Renal cortical epithelial cell (primary cell): ENCODE measurements around the gene PXDN. TPM values are rescaled to one million over a fixed set of nuclear protein-coding genes. Genes with fewer than 3 reads are reported as not detected.

ENCODE experiments used
- DNase-seq: peaks from one replicate; pipeline ENCODE4 v3.0.0-alpha.2; 2011; ENCODE audit warnings: low read depth
- total RNA-seq: library from RNA; depleted of rRNA; stranded (reverse); fragments of >200 nt; gene quantifications from 2 replicates; pipeline ENCODE4 v1.2.3, GENCODE V29; 2014

The PXDN gene
- total RNA-seq, 1 donor from 2014 or later = 291 TPM

DNA sequence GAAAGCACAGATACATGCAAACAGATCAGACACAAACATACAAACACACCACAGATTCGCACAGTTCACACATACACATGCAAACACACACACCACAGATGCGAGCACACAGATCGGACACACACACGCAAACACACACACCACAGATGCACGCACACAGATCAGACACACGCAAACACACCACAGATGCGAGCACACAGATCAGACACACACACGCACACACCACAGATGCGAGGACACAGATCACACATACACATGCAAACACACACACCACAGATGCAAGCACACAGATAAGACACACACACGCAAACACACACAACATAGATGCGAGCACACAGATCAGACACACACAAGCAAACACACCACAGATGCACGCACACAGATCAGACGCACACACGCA lies 149.0 kb downstream of the PXDN start:
- no peak for DNase-seq

DNA sequence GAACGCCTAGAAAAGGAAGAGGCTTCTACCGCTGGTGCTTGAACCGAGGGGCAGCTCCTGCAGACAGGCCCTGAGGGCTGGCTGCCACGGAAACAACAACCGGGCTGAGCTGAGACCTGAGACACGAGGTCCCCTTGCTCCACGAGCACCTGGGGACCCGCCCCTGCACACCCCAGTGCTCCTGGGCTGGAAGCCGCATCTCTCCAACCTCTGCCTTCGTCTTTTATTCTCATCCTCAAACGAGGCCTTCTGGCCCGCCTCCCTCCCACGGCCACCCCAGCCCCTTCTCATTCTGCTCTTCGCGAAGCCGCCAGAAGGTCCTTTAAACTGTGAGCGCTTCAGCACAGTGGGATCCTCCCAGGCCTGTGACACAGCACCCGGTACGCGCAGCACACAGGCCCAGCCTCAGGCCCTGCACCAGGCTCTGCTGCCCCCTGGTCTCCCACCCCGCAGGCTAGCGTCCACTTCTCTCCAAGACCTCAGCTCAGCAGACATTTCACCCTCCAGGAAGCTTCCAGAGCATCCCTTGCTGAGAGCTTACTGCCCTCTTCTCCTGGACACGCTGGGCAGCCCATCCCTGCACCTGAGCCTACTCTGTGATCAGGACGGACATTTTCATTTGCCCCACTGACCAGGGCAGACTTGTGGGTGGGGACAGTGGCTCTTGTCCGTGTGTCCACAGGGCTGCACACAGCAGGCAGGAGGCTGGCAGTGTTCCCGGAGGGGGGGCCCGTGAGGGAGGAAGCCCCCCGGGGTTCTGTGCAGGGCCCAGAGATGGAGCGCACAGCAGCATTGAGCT lies 149.7 kb downstream of the PXDN start:
- DNase-seq = no peak

DNA sequence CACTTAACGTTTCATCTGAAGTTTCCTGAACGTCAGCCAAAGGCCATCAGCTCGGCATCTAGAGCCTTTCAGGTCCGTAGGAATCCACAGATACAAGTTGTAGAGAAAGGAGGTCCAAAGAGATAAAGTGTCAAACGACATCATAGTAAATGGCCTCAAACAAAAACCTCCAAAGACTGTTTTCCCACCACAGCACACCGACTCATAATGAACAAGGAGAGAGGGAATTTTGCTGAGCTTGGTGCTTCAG lies 150.3 kb downstream of the PXDN start:
- no peak for DNase-seq

DNA sequence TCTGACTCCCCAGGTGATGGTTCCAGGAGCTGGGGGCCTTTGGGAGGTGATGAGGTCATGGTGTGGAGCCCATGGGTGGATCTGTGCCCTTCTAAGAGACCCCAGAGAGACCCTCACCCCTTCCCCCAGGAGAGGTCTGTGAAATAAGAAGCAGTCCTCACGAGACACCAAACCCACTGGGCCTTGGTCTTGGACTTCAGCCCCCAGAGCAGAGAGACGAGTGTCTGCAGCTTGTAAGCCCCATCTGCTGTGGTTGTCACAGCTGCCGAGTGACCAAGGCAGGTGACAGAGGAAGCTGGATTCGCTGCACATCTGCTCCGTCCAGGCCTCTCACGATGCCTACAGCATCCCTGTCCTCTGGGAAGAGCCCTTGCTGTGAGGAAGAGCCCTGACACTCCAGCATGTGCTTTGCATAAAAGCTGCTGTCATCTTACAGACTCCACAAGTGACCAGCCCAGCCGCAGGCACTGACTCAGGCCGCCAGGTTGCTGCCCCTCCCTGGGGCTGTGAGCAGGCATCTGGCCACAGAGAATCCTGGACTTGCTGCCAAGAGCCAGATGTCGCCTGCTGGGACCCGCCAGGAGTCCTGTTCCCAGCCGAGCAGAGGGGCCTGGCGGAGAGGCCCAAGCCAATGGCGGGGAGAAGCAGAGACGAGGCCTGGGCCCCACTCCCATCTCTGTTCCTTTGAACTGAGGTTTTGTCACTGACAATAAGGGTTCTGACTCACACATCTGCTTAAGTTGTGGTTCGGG lies 150.8 kb downstream of the PXDN start:
- peak; percentile 76 for DNase-seq

DNA sequence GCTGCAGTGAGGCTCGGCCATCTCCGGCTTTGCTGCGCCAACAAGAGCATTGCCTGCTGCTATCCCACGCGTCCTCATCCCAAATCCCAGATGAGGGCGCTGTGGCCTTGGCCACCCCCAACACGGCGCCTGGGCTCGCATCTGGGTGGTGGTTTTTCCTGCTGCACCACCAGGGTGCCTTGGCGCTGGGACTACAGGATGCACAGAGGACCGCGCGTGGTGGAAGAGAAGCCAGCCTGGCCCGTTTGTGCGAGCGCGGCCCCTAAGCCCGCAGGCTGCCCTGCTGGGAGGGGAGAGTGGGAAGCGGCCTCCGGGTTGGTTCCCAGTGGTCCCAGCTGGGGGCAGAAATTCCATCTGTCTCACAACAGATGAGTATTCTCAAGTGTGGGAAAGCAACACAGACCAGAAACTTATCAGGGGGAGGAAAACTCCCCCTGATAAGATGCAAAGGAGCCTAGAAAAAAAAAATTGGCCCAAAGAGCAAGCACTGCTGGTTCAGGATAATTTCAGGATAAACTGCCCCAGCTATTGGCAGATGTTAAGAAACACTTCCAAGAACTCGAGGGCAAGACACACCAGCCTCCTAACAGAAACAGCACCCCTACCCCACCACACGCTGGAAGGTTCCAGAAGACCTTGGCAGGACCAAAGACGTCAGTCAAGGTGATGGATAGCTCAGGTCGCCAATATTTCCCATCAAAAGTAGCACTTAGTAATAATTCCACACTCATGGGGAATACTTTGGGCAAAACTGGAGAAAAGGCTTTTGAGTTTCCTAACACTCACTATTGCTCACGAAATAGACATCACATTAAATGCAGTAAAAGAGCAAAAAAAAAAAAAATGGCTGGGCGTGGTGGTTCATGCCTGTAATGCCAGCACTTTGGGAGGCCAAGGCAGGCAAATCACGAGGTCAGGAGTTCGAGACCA lies 152.1 kb downstream of the PXDN start:
- peak; percentile 67 for DNase-seq

DNA sequence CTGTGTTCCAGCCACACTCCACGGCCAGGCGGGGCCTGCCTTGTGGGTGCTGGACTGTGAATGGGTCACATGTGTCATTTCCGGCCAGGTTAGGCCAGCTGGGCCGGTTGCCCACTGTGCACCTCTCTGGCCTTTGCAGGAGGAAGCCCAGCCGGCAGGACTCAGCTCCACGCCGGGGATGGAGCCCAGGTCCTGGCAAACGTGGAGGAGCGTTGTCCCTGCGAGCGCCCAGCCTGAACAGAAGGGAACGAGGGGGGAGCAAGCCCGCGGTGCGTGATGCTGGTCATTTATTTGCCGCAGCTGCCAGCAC lies 152.9 kb downstream of the PXDN start:
- DNase-seq = no peak

DNA sequence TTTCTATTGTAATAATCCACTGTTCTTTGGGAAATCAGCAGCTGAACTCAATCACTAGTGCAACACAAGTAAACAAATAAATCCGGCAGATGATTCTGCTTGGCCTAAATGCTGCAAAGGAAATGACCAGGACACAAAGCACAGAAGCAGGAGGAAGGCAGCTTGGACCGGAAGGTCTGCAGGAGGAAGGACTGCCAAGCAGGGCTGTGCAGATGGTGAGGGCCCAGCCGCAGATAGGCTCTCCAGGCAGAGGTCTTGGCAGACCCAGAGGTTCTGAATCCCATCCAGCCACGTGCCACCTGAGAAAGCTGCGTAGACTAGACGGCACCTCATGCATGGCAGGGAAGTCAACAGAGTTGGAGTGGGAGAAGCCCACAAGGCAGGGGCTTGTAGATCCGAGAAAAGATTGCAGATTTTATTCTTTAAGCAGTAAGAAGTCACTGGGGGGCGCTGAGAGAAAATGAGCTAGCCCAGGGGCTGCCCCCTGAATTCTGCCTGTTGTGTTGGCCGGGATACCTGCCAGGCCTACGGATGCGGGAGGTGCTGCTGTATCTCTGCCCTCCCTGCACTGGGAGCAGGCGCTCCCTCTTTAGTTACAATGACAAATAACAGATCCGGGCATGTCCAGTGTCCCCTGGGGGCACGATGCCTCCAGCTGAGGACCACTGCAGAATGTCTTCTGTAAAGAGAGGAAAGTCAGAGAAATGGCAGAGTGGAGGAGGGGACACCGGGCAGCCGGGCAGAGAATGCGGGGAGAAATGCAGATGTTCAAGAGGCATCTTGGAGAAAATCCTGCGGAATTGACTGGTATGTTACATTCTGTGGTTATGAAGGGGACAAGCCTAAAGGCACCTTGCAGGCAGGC lies 153.5 kb downstream of the PXDN start:
- DNase-seq = no peak

DNA sequence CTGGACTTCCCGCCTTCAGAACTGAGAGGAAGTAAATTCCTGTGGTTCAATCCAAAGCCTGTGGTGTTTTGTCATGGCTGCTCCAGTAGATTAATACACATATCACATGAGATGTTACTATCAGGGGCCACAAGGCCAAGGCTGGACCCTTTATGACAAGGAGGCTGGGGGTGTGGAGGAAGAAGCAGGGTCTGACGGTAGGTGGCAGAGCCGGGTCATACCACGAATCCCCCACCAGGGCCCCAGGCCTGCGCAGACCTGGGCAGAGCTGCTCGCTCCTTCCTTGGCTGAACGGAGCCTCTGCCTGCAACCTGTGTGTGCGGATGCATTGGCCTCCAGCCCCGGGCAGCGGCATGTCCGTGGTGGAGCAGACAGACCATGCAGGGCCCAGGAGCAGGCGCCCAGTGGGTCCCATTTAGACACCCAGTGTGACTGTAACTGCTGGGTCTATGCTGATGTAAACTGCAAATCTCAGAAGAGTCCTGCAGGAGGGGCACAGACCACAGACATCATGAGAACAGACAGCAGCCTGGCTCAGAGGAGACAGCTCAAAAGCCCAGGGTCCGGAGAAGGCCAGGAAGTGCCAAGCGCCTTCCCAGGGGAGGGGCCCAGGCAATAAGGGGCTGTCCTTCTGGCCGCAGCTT lies 155.2 kb downstream of the PXDN start:
- DNase-seq = no peak

DNA sequence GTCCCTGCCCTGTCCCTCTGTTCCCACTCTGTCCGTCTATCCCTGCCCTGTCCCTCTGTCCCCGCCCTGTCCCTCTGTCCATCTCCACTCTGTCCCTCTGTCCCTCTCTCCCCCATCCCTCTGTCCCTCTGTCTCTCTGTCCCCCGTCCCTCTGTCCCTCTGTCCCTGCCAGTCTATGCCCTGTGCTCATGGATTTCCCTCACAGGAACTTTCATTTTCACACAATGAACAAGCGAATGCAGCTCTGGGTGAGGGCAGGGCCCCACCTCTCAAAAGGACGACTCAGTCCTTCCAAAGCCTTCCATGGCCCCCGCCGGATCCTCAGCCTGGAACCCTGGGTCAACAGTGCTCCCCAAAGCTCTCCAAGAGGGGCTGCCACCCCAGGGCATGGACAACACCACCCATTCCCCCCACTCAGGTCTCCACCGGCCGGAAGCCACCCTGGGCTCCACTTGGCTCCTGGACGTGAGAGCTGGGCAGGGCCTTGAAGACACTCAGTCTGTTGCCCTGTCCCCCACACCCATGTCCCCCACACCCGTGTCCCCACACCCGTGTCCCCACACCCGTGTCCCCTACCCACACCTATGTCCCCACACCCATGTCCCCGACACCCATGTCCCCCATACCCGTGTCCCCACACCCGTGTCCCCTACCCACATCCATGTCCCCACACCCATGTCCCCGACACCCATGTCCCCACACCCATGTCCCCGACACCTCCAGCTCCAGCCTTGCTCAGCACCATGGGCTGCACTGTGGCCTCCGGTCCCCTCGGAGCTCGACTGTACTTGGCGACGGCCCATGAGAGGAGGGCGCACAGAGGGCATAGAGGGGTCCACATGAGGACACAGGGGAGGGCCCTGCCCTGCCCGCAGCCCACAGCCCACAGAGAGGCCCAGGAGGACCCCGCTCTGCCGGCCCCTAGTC lies 156.0 kb downstream of the PXDN start:
- no peak for DNase-seq

DNA sequence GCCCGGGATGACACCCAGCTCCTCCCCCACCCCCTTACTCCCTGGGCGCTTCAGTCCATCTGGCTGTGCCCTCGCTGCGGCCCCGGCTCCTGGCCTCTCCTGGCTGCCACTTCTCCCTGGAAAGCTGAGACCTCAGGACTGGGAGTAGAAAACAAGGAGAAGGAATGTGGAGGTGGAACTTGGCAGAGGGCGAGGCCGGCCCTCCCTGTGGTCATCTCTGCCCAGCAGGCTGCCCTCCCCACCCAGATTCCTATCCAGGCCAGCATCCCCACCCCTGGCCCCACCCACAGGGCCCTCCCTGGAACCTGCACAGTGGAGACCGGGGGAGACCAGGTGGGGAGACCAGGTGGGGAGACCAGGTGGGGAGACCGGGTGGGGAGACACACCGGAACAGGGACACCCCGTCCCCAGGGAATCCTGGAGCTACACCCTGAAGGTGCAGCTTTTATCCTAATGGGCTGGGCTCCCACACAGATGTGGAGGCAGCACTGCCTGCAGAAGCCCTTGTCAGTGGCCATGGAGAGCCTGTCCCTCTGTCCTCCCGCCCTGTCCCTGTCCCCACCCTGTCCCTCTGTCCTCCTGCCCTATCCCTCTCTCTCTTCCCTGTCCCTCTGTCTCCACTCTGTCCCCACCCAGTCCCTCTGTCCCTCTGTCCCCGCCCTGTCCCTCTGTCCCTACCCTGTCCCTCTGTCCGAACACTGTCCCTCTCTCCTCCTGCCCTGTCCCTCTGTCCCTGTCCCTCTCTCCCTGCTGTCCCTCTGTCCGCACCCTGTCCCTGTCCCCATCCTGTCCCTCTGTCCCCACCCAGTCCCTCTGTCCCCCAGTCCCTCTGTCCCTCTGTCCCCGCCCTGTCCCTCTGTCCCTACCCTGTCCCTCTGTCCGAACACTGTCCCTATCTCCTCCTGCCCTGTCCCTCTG lies 157.1 kb downstream of the PXDN start:
- peak; percentile 25 for DNase-seq

DNA sequence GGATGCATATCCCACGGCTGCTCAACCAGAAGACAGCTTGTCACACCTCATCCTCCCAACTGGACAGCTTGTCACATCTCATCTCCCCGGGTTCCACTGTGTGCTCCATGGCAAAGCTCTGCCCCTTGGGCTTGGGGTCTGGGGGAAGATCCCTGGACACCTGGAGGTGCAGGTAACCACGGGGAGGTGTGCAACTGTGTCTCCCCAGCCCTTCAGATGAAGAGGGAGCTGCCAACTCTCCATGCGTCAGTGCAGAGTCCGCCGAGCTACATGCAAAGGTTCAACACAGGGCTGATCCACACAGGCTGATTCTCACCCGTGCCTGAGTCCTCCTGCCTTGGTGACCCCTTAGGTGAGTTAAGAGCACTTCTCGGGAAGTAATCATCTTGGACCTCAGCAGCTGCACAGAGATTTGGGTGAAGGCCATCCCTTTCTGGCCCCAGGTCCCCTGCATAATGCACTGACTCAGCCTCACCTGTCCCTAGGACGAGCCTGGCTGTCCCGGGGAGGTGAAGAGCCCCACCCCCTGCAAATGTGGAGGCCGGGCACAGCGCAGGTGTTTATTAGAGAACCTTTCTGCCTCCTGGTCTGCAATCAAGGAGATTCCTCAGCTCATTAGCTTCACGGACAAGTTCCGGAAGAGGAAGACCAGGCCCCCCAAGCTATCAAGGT lies 157.9 kb downstream of the PXDN start:
- DNase-seq = no peak

DNA sequence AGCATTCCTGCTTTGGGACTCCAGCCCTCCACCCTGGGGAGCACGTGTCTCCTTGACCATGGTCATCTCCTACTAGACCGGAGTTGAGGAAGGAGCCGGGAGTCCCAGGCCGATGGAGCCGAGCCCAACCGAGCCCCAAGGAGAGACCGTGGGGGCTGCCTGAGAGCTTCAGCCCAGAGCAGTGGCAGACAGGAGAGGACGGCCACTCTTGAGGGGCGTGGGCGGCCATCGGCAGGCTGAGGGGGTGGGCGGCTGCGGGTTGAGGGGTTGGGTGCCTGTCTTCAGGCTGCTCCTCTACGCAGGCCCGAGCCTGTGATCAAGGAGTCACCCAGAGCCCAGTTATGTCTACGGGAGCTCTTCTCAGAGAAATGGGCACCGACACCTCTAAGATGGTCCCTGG lies 158.7 kb downstream of the PXDN start:
- no peak for DNase-seq

DNA sequence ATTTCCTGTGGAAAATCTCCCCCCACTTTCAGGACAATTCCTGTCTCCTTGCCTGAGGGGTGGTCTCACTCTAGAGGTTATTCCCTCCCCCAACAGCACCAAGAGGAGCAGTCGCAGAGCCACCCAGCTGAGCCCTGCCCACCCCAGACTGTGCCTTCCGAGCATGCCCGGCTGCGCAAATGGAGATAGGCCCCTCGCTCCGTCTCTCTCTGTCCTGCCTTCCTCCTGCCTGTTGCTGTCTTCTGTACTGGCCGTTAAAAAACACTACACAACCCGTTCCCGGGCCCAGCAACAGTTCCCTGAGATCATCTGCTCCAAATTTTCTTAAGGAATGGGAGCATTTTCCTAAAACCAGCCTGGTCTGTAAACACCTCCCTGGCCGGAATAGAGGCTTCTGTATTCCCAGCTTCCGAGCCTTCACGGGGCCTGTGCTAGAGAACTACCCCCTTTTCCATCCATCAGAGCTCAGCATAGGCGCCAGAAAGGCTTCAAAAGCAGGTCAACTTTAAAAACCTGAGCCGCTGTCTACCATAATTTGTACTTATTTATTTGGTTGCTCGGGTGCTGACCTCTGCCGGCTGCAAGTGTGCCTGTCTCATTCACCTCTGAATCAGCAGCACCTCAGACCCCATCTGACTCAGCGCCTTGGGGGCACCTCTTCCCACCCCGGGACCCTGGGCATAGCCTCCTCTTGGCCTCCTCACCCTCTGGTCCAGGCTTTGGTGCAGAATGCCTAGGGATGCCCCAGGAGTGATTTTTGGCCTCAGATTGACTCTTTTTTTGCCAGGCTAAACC lies 159.4 kb downstream of the PXDN start:
- no peak for DNase-seq

DNA sequence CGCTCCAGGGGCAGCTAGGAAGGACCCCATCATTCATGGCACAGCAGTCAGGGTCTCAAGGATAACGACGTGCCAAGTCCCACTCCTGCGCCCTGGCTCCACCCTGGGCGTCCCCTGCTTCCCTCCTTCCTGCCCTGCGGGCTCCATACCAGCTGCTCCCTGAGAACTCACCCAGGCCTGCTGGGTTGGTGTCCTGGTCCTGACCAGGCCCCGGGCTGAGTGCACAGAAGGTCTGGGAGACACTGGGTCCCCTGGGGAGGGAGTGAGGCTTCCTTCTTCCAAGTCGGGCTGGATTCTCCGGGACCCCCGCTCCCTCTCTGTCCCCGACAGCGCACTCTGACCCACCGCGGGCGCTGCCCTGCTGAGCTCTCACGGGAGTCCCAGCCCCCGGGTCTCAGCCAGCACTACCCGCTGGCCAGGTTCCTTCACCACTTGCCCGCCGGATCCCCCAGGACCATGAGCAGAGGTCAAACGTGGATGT lies 160.2 kb downstream of the PXDN start:
- no peak for DNase-seq

DNA sequence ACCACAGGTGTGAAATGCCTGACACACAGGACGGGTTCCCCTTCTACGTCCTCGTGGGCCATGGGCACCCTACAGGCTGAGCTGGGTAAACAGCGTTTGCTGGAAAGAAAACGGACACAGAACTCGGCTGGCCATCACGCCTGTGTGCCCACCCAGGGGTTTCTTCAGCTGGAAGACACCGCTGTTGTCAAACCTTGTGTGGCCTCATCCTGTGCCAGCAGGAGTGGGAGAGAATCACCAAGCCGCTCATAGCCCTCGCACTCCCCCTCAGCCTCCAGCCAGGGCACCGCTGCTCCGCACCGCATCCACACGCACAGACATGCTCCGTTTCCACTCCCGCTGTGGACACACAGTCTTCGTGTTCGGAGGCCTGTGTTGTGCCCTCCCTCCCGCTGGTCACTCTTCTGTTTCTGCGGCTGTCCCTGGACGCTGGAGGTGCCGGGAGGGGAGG lies 161.4 kb downstream of the PXDN start:
- no peak for DNase-seq

DNA sequence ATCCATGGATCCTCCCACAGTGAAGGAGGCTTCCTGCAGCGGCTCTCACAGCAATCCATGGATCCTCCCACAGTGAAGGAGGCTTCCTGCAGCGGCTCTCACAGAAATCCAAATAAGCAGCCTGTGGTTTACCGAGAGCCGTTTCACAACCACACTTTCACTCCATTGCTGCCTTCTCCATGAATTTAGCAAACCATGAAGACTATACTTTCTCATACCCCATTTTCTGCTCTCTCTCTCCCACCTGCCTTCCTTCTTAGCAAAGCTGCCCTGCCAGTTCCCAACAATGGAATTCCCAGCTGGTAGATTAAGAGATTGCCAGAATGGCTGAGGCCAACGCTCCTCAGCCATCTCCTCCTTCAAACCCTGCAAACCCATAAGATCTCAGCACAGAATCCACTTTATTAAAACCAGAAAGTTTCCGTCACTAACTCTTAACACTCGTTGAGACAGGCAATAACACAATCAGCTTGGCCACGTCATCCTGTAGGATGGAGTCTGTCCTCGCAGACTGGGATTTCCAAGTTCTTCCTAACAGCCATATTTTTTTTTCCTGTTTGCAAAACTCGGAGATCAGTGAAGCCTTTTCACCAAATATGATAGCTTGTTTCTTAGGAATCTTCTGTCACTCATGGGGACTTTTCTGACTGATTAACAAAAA lies 162.2 kb downstream of the PXDN start:
- no peak for DNase-seq
